H1 (cell line): ENCODE results near the gene DCAF8L2. TPM values are rescaled to one million over a fixed set of nuclear protein-coding genes. Genes with fewer than 3 reads are reported as not detected.

Experiments used
- CTCF ChIA-PET: fragments of 300-600 bp; sonication (Branson Sonifier 250); formaldehyde crosslinking; loops from one replicate; lab custom pipeline; 2021; ENCODE audit not compliant: partially characterized antibody; lab: Charles Lee
- POLR2A ChIA-PET: fragments of 300-600 bp; sonication (Branson Sonifier 250); formaldehyde crosslinking; loops from one replicate; lab custom pipeline; 2021; ENCODE audit warnings: inconsistent platforms; ENCODE audit not compliant: partially characterized antibody; lab: Charles Lee
- DNase-seq, 2 experiments: peaks; one replicate each; pipeline versions ENCODE4 v3.0.0 to v3.0.0-alpha.2; 2010 to 2022; ENCODE audit warnings: low spot score in 2 of 2, low read depth in 1 of 2, mixed read lengths in 1 of 2
- FAIRE-seq: peaks from 2 replicates; lab custom pipeline; 2011; peaks lifted over from hg19 to GRCh38; lab: Jason Lieb, UNC
- H2AFZ ChIP-seq: 2 replicates; pipeline ENCODE4 v1.8.1; 2012; ENCODE audit warnings: low read length, inconsistent platforms
- H2AK5ac ChIP-seq: 2 replicates; pipeline ENCODE4 v1.6.1; 2013; ENCODE audit warnings: low read depth, low read length
- H2BK120ac ChIP-seq: replicated peaks from 2 replicates; pipeline ENCODE3; 2013; ENCODE audit warnings: low read depth, low read length, inconsistent platforms
- H2BK12ac ChIP-seq: 2 replicates; pipeline ENCODE4 v1.6.1; 2013; ENCODE audit warnings: low read depth, low read length
- H2BK15ac ChIP-seq: 2 replicates; pipeline ENCODE4 v1.6.1; 2013; ENCODE audit warnings: low read length
- H2BK20ac ChIP-seq: 2 replicates; pipeline ENCODE4 v1.6.1; 2013; ENCODE audit warnings: low read length
- H2BK5ac ChIP-seq: 2 replicates; pipeline ENCODE4 v1.6.1; 2013; ENCODE audit warnings: low read depth, low read length
- H3K14ac ChIP-seq: 2 replicates; pipeline ENCODE4 v1.6.1; 2013; ENCODE audit warnings: inconsistent platforms; ENCODE audit not compliant: insufficient read length
- H3K18ac ChIP-seq: 2 replicates; pipeline ENCODE4 v1.6.1; 2013; ENCODE audit warnings: low read length; ENCODE audit errors: extremely low read depth
- H3K23ac ChIP-seq: 2 replicates; pipeline ENCODE4 v1.6.1; 2013; ENCODE audit warnings: inconsistent platforms; ENCODE audit not compliant: insufficient read length
- H3K23me2 ChIP-seq: 2 replicates; pipeline ENCODE4 v1.6.1; 2013; ENCODE audit warnings: low read depth, low read length
- H3K27ac ChIP-seq: 2 replicates; pipeline ENCODE4 v1.6.1; 2011; ENCODE audit warnings: low read depth, low read length, inconsistent platforms
- H3K27me3 ChIP-seq, 4 experiments: replicated peaks in 1 of 4; 1 replicate in 1 of 4; 2 replicates in 3 of 4; pipeline versions ENCODE4 v1.6.1 to v1.8.1; 2011 to 2013; ENCODE audit warnings: low read length in 3 of 4, mild to moderate bottlenecking in 3 of 4, inconsistent platforms in 2 of 4, mixed read lengths in 2 of 4, moderate library complexity in 1 of 4; ENCODE audit not compliant: control insufficient read depth in 3 of 4, insufficient read depth in 3 of 4; ENCODE audit errors: extremely low read depth in 1 of 4
- H3K36me3 ChIP-seq, 4 experiments: 2 replicates each; pipeline versions ENCODE4 v1.6.1 to v1.8.1; 2011 to 2013; ENCODE audit warnings: mild to moderate bottlenecking in 4 of 4, low read length in 3 of 4, moderate library complexity in 2 of 4, control low read depth in 1 of 4, inconsistent platforms in 1 of 4; ENCODE audit not compliant: insufficient read depth in 4 of 4, control insufficient read depth in 2 of 4
- H3K4ac ChIP-seq: replicated peaks from 2 replicates; pipeline ENCODE3; 2013; ENCODE audit warnings: low read length, low read depth, mixed read lengths, inconsistent platforms; ENCODE audit not compliant: insufficient read length
- H3K4me1 ChIP-seq, 4 experiments: replicated peaks in 1 of 4; 1 replicate in 1 of 4; 2 replicates in 3 of 4; pipeline versions ENCODE4 v1.6.1 to v1.8.1; 2011 to 2013; ENCODE audit warnings: low read length in 3 of 4, inconsistent platforms in 2 of 4, mixed read lengths in 1 of 4; ENCODE audit not compliant: insufficient read depth in 4 of 4, control insufficient read depth in 3 of 4
- H3K4me2 ChIP-seq, 2 experiments: 2 replicates each; pipeline versions ENCODE4 v1.6.1 to v1.8.1; 2011 to 2013; ENCODE audit warnings: low read depth in 2 of 2, low read length in 2 of 2, control low read depth in 1 of 2, inconsistent platforms in 1 of 2, mild to moderate bottlenecking in 1 of 2; ENCODE audit not compliant: insufficient read depth in 1 of 2
- H3K4me3 ChIP-seq, 4 experiments: fragments of 200-600, 300-600 bp in 1 of 4; sonication (generic), shearing (Covaris generic), sonication (Bioruptor Twin) in 1 of 4; 2 replicates each; pipeline versions ENCODE4 v1.5.1 to v1.8.1; 2011 to 2016; ENCODE audit warnings: low read length in 4 of 4, low read depth in 3 of 4, control low read depth in 2 of 4, inconsistent platforms in 2 of 4, mild to moderate bottlenecking in 2 of 4, mixed read lengths in 1 of 4, moderate library complexity in 1 of 4; ENCODE audit not compliant: insufficient read depth in 2 of 4; ENCODE audit errors: extremely low read depth in 1 of 4
- H3K56ac ChIP-seq: replicated peaks from 2 replicates; pipeline ENCODE3; 2013; ENCODE audit warnings: low read depth, mild to moderate bottlenecking, mixed read lengths, low read length, inconsistent platforms; ENCODE audit not compliant: insufficient read length
- H3K79me1 ChIP-seq: 2 replicates; pipeline ENCODE4 v1.6.1; 2013; ENCODE audit warnings: low read depth, low read length, control low read depth
- H3K79me2 ChIP-seq, 2 experiments: 2 replicates each; pipeline versions ENCODE4 v1.6.1 to v1.8.1; 2012 to 2013; ENCODE audit warnings: low read length in 2 of 2, mild to moderate bottlenecking in 2 of 2, inconsistent platforms in 1 of 2; ENCODE audit not compliant: insufficient read depth in 2 of 2, control insufficient read depth in 1 of 2
- H3K9ac ChIP-seq, 4 experiments: replicated peaks in 1 of 4; 1 replicate in 1 of 4; 2 replicates in 3 of 4; pipeline versions ENCODE4 v1.6.1 to v1.8.1; 2011 to 2013; ENCODE audit warnings: low read depth in 3 of 4, low read length in 3 of 4, control low read depth in 2 of 4, mild to moderate bottlenecking in 2 of 4, moderate library complexity in 2 of 4, inconsistent platforms in 1 of 4; ENCODE audit errors: extremely low read depth in 1 of 4
- H3K9me3 ChIP-seq, 2 experiments: 2 replicates each; pipeline versions ENCODE4 v1.6.1 to v1.8.1; 2012 to 2013; ENCODE audit warnings: mild to moderate bottlenecking in 2 of 2, moderate library complexity in 2 of 2, control low read depth in 1 of 2, inconsistent platforms in 1 of 2, low read depth in 1 of 2, low read length in 1 of 2, mixed read lengths in 1 of 2; ENCODE audit not compliant: insufficient read depth in 2 of 2
- H4K20me1 ChIP-seq, 2 experiments: replicated peaks in 1 of 2; 2 replicates each; pipeline versions ENCODE3 to v1.8.1; 2011 to 2013; ENCODE audit warnings: inconsistent platforms in 2 of 2, low read length in 2 of 2, mild to moderate bottlenecking in 1 of 2; ENCODE audit not compliant: insufficient read depth in 2 of 2, control insufficient read depth in 1 of 2
- H4K5ac ChIP-seq: 2 replicates; pipeline ENCODE4 v1.6.1; 2013; ENCODE audit warnings: low read length, low read depth, mixed read lengths, inconsistent platforms; ENCODE audit not compliant: insufficient read length
- H4K8ac ChIP-seq: 2 replicates; pipeline ENCODE4 v1.8.0; 2013; ENCODE audit warnings: mild to moderate bottlenecking, moderate library complexity, low read length, inconsistent platforms; ENCODE audit not compliant: insufficient read depth; ENCODE audit errors: extremely low read depth
- H4K91ac ChIP-seq: replicated peaks from 2 replicates; pipeline ENCODE3; 2013; ENCODE audit warnings: low read length, mixed read lengths, inconsistent platforms; ENCODE audit not compliant: insufficient read length
- RXRA ChIP-seq: IDR thresholded peaks from 2 replicates; pipeline ENCODE4 v1.6.1; 2011; ENCODE audit warnings: low read depth, mild to moderate bottlenecking, low read length, moderate library complexity; ENCODE audit not compliant: insufficient read depth
- polyA plus RNA-seq, 7 experiments: library from polyadenylated mRNA; depleted of rRNA in 3 of 7; stranded (reverse) in 5 of 7; unstranded in 2 of 7; fragments of >200 nt in 5 of 7; fragments of 200-250 nt in 2 of 7; gene quantifications; 1 replicate in 5 of 7; 2 replicates in 1 of 7; 4 replicates in 1 of 7; pipeline versions ENCODE4 v1.2.1 to v1.2.3, GENCODE V29; 2011 to 2013; ENCODE audit warnings: missing spikeins in 2 of 7, mixed read lengths in 2 of 7
- total RNA-seq: library from RNA; stranded (reverse); fragmentation: NEBNext Ultra II Directional; extraction: Animal tissue kit (Norgen Biotek cat#: 25700); gene quantifications from 2 replicates; pipeline ENCODE4 v1.2.1, GENCODE V29; 2021
- TF ChIP-seq, protein P1 (sequence below): fragments of 300-600 bp; sonication (generic); IDR thresholded peaks from 2 replicates; pipeline ENCODE4 v1.7.1; 2012; ENCODE audit warnings: low read length, moderate library complexity, mild to moderate bottlenecking, inconsistent platforms; ENCODE audit not compliant: insufficient replicate concordance

The DCAF8L2 gene
- total and polyA plus RNA-seq, 2 of the 8 experiments (the other 6 are each of a cell fraction or from before 2014, with no cell fraction given) = not detected

DNA sequence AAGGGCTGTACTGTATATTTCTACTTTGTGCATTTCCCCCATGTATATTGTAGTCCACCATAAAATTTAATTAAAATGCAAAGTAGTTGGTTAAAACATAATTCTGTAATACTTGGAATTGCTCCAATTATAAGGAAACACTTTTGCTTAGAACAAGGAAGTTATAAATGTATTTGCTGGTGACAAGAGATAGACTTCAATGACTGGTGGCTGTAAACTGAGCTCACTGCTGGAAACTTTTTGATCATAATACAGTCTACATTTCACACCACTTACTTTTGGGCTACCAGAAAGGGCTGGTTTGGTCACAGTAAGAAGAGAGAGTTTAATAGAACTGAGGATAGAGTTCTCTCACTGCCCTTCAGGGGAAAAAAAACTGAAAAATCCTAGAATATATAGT, 32.7 kb downstream of the DCAF8L2 start:
- no peak overlapping the region for H2BK5ac ChIP-seq
- H3K4me2 ChIP-seq = no peak overlapping the region
- no peaks in the 10 kb centered on the region for H3K36me3 ChIP-seq
- H4K91ac ChIP-seq = no peak overlapping the region
- no peaks in the 10 kb centered on the region for H3K23me2 ChIP-seq
- H2AFZ ChIP-seq = no peak overlapping the region
- H2AK5ac ChIP-seq = no peak overlapping the region
- H3K79me2 ChIP-seq = no peaks in the 10 kb centered on the region
- no peak overlapping the region for H3K9ac ChIP-seq
- H3K18ac ChIP-seq = no peak overlapping the region
- H2BK20ac ChIP-seq = no peak overlapping the region
- H2BK120ac ChIP-seq = no peak overlapping the region
- FAIRE-seq = no peak
- H3K79me1 ChIP-seq = no peaks in the 10 kb centered on the region
- no peak overlapping the region for H3K23ac ChIP-seq
- H4K20me1 ChIP-seq = no peaks in the 10 kb centered on the region
- DNase-seq = no peak
- H3K56ac ChIP-seq = no peak overlapping the region
- H3K27me3 ChIP-seq = no peaks in the 10 kb centered on the region
- no peak overlapping the region for H3K4me3 ChIP-seq
- no peak overlapping the region for H3K4ac ChIP-seq
- no peak overlapping the region for H4K5ac ChIP-seq
- ChIA-PET POLR2A (no interaction called here), CTCF (no interaction called here)
- H2BK12ac ChIP-seq = no peak overlapping the region
- no peaks in the 10 kb centered on the region for H3K9me3 ChIP-seq
- no peak overlapping the region for H2BK15ac ChIP-seq
- no peak overlapping the region for H4K8ac ChIP-seq
- no peak overlapping the region for H3K27ac ChIP-seq
- no peak overlapping the region for H3K14ac ChIP-seq
- no peaks in the 10 kb centered on the region for H3K4me1 ChIP-seq
- no peak for TF ChIP-seq RXRA
- TF ChIP-seq, protein P1, sequence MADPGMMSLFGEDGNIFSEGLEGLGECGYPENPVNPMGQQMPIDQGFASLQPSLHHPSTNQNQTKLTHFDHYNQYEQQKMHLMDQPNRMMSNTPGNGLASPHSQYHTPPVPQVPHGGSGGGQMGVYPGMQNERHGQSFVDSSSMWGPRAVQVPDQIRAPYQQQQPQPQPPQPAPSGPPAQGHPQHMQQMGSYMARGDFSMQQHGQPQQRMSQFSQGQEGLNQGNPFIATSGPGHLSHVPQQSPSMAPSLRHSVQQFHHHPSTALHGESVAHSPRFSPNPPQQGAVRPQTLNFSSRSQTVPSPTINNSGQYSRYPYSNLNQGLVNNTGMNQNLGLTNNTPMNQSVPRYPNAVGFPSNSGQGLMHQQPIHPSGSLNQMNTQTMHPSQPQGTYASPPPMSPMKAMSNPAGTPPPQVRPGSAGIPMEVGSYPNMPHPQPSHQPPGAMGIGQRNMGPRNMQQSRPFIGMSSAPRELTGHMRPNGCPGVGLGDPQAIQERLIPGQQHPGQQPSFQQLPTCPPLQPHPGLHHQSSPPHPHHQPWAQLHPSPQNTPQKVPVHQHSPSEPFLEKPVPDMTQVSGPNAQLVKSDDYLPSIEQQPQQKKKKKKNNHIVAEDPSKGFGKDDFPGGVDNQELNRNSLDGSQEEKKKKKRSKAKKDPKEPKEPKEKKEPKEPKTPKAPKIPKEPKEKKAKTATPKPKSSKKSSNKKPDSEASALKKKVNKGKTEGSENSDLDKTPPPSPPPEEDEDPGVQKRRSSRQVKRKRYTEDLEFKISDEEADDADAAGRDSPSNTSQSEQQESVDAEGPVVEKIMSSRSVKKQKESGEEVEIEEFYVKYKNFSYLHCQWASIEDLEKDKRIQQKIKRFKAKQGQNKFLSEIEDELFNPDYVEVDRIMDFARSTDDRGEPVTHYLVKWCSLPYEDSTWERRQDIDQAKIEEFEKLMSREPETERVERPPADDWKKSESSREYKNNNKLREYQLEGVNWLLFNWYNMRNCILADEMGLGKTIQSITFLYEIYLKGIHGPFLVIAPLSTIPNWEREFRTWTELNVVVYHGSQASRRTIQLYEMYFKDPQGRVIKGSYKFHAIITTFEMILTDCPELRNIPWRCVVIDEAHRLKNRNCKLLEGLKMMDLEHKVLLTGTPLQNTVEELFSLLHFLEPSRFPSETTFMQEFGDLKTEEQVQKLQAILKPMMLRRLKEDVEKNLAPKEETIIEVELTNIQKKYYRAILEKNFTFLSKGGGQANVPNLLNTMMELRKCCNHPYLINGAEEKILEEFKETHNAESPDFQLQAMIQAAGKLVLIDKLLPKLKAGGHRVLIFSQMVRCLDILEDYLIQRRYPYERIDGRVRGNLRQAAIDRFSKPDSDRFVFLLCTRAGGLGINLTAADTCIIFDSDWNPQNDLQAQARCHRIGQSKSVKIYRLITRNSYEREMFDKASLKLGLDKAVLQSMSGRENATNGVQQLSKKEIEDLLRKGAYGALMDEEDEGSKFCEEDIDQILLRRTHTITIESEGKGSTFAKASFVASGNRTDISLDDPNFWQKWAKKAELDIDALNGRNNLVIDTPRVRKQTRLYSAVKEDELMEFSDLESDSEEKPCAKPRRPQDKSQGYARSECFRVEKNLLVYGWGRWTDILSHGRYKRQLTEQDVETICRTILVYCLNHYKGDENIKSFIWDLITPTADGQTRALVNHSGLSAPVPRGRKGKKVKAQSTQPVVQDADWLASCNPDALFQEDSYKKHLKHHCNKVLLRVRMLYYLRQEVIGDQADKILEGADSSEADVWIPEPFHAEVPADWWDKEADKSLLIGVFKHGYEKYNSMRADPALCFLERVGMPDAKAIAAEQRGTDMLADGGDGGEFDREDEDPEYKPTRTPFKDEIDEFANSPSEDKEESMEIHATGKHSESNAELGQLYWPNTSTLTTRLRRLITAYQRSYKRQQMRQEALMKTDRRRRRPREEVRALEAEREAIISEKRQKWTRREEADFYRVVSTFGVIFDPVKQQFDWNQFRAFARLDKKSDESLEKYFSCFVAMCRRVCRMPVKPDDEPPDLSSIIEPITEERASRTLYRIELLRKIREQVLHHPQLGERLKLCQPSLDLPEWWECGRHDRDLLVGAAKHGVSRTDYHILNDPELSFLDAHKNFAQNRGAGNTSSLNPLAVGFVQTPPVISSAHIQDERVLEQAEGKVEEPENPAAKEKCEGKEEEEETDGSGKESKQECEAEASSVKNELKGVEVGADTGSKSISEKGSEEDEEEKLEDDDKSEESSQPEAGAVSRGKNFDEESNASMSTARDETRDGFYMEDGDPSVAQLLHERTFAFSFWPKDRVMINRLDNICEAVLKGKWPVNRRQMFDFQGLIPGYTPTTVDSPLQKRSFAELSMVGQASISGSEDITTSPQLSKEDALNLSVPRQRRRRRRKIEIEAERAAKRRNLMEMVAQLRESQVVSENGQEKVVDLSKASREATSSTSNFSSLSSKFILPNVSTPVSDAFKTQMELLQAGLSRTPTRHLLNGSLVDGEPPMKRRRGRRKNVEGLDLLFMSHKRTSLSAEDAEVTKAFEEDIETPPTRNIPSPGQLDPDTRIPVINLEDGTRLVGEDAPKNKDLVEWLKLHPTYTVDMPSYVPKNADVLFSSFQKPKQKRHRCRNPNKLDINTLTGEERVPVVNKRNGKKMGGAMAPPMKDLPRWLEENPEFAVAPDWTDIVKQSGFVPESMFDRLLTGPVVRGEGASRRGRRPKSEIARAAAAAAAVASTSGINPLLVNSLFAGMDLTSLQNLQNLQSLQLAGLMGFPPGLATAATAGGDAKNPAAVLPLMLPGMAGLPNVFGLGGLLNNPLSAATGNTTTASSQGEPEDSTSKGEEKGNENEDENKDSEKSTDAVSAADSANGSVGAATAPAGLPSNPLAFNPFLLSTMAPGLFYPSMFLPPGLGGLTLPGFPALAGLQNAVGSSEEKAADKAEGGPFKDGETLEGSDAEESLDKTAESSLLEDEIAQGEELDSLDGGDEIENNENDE = no peak
